HG03060 (cell line): ENCODE results near the gene NPHP4.
"Not testable (repeated sequence)": the region's sequence is repeated elsewhere in the genome, so short reads cannot be mapped to it uniquely, and the experiment has no call there.

Experiments
- ATAC-seq: cut with Tn5 transposase; IDR thresholded peaks from one replicate; pipeline ENCODE4 v1.9.1; 2021; ENCODE audit warnings: low read depth, moderate number of reproducible peaks; ENCODE audit not compliant: unreplicated experiment

NPHP4 gene

GRCh38 chr1:5904551-5904950 is 87.7 kb downstream of the NPHP4 start:
- ATAC-seq, result no peak

- ATAC-seq, result no peak
Measured at GRCh38 chr1:5903680-5904079, 88.5 kb downstream of the NPHP4 start.

GRCh38 chr1:5903031-5903430 is 89.2 kb downstream of the NPHP4 start:
- no peak for ATAC-seq

GRCh38 chr1:5901841-5902240 is 90.4 kb downstream of the NPHP4 start:
- ATAC-seq, result no peak

GRCh38 chr1:5901150-5901549 is 91.1 kb downstream of the NPHP4 start:
- ATAC-seq, result no peak

- ATAC-seq, result no peak
Measured at GRCh38 chr1:5898266-5898665, 94.0 kb downstream of the NPHP4 start.

- ATAC-seq, result no peak
Measured at GRCh38 chr1:5896706-5897660, 95.2 kb downstream of the NPHP4 start.

- ATAC-seq, result no peak
Measured at GRCh38 chr1:5895446-5896406, 96.5 kb downstream of the NPHP4 start.

GRCh38 chr1:5893699-5894278 is 98.4 kb downstream of the NPHP4 start:
- not testable (repeated sequence) for ATAC-seq

- ATAC-seq, result no peak
Measured at GRCh38 chr1:5892329-5892728, 99.9 kb downstream of the NPHP4 start.

- ATAC-seq, result no peak
Measured at GRCh38 chr1:5891736-5892135, 100.5 kb downstream of the NPHP4 start.

- ATAC-seq, result no peak
Measured at GRCh38 chr1:5891137-5891536, 101.1 kb downstream of the NPHP4 start.

GRCh38 chr1:5890346-5891106 is 101.7 kb downstream of the NPHP4 start:
- no peak for ATAC-seq

- ATAC-seq, result no peak
Measured at GRCh38 chr1:5889901-5890300, 102.3 kb downstream of the NPHP4 start.

- ATAC-seq, result no peak
Measured at GRCh38 chr1:5889462-5889861, 102.8 kb downstream of the NPHP4 start.

- no peak for ATAC-seq
Measured at GRCh38 chr1:5888606-5889211, 103.5 kb downstream of the NPHP4 start.

GRCh38 chr1:5887971-5888361 is 104.3 kb downstream of the NPHP4 start:
- ATAC-seq, result no peak

GRCh38 chr1:5887349-5887970 is 104.8 kb downstream of the NPHP4 start:
- ATAC-seq, result no peak
